SK-N-SH (cell line): ENCODE results near the gene MEF2D. TPM values are rescaled to one million over a fixed set of nuclear protein-coding genes. Genes with fewer than 3 reads are reported as not detected.

ENCODE experiments used
- CTCF ChIA-PET: fragments of 300-600, 350-600 bp; formaldehyde crosslinking; extraction: SDS; loops from one replicate; lab custom pipeline; 2021; lab: Yijun Ruan, JAX
- POLR2A ChIA-PET: fragments of 350-600 bp; sonication (Branson Sonifier 250); formaldehyde crosslinking; extraction: SDS; loops from one replicate; lab custom pipeline; 2020; ENCODE audit warnings: antibody characterized with exemption, inconsistent platforms; lab: Yijun Ruan, JAX
- DNase-seq: peaks from one replicate; pipeline ENCODE4 v3.0.0; 2012
- H2AFZ ChIP-seq: fragments of 200-600 bp; sonication (generic); 2 replicates; pipeline ENCODE4 v1.8.1; 2016; ENCODE audit warnings: antibody characterized with exemption, mild to moderate bottlenecking, low read depth
- H3F3A ChIP-seq: fragments of 200-600 bp; sonication (generic); replicated peaks from 2 replicates; pipeline ENCODE3; 2016; ENCODE audit warnings: antibody characterized with exemption, mild to moderate bottlenecking; ENCODE audit not compliant: insufficient read depth
- H3K27ac ChIP-seq, 2 experiments: fragments of 200-500 bp in 1 of 2; fragments of 200-600 bp in 1 of 2; sonication (Bioruptor generic) in 1 of 2; sonication (generic), shearing (Covaris generic) in 1 of 2; 2 replicates each; pipeline versions ENCODE4 v1.5.1 to v1.6.1; 2014 to 2016; ENCODE audit warnings: low read depth in 2 of 2, inconsistent platforms in 1 of 2, low read length in 1 of 2, mild to moderate bottlenecking in 1 of 2, mixed read lengths in 1 of 2
- H3K27me3 ChIP-seq: fragments of 200-600 bp; sonication (generic), shearing (Covaris generic); 2 replicates; pipeline ENCODE4 v1.6.1; 2016; ENCODE audit warnings: mixed run types; ENCODE audit not compliant: insufficient read depth
- H3K36me3 ChIP-seq, 2 experiments: fragments of 200-500 bp in 1 of 2; fragments of 200-600 bp in 1 of 2; sonication (Bioruptor generic) in 1 of 2; sonication (generic) in 1 of 2; replicated peaks in 1 of 2; 2 replicates each; pipeline versions ENCODE3 to v1.5.1; 2014 to 2016; ENCODE audit warnings: low read length in 1 of 2, mild to moderate bottlenecking in 1 of 2; ENCODE audit not compliant: insufficient read depth in 2 of 2, control insufficient read depth in 1 of 2
- H3K4me1 ChIP-seq, 2 experiments: fragments of 200-500 bp in 1 of 2; fragments of 200-600 bp in 1 of 2; sonication (Bioruptor generic) in 1 of 2; sonication (generic), shearing (Covaris generic) in 1 of 2; 2 replicates each; pipeline versions ENCODE4 v1.5.1 to v1.6.1; 2014 to 2016; ENCODE audit warnings: low read depth in 1 of 2, low read length in 1 of 2, mixed run types in 1 of 2; ENCODE audit not compliant: insufficient read depth in 2 of 2, control insufficient read depth in 1 of 2
- H3K4me2 ChIP-seq: fragments of 200-600 bp; sonication (generic), shearing (Covaris generic); 2 replicates; pipeline ENCODE4 v1.6.1; 2017; ENCODE audit warnings: mixed run types
- H3K4me3 ChIP-seq, 2 experiments: fragments of 200-500 bp in 1 of 2; fragments of 200-600 bp in 1 of 2; sonication (Bioruptor generic) in 1 of 2; sonication (generic), shearing (Covaris generic) in 1 of 2; 2 replicates each; pipeline versions ENCODE4 v1.5.1 to v1.8.1; 2014 to 2016; ENCODE audit warnings: low read depth in 2 of 2, inconsistent platforms in 1 of 2, low read length in 1 of 2, mild to moderate bottlenecking in 1 of 2, mixed read lengths in 1 of 2, moderate library complexity in 1 of 2
- H3K79me2 ChIP-seq: fragments of 200-600 bp; sonication (generic); 2 replicates; pipeline ENCODE4 v1.8.1; 2017; ENCODE audit warnings: mild to moderate bottlenecking; ENCODE audit not compliant: insufficient read depth
- H3K9ac ChIP-seq: fragments of 200-600 bp; sonication (generic); 2 replicates; pipeline ENCODE4 v1.6.1; 2017; ENCODE audit warnings: mixed run types
- H3K9me2 ChIP-seq: fragments of 200-600 bp; sonication (generic); 2 replicates; pipeline ENCODE4 v1.6.1; 2017; ENCODE audit warnings: mixed run types
- H3K9me3 ChIP-seq: fragments of 200-600 bp; sonication (generic); 2 replicates; pipeline ENCODE4 v1.6.1; 2017; ENCODE audit warnings: mixed run types, mild to moderate bottlenecking, moderate library complexity
- H4K20me1 ChIP-seq: fragments of 200-600 bp; sonication (generic); 2 replicates; pipeline ENCODE4 v1.6.1; 2017; ENCODE audit warnings: mild to moderate bottlenecking, mixed run types; ENCODE audit not compliant: insufficient read depth
- CHD2 ChIP-seq: fragments of 150-350 bp; IDR thresholded peaks from 2 replicates; pipeline ENCODE4 v1.6.1; 2018; ENCODE audit warnings: low read length; ENCODE audit not compliant: partially characterized antibody
- ELF1 ChIP-seq: IDR thresholded peaks from 2 replicates; pipeline ENCODE4 v1.4.0; 2012
- FOSL2 ChIP-seq: IDR thresholded peaks from 2 replicates; pipeline ENCODE4 v1.4.0; 2012; ENCODE audit warnings: low read depth, mild to moderate bottlenecking, moderate library complexity, borderline replicate concordance
- IRF3 ChIP-seq: fragments of 150-350 bp; IDR thresholded peaks from 2 replicates; pipeline ENCODE4 v1.6.1; 2016; ENCODE audit warnings: mild to moderate bottlenecking, low read depth, low read length
- JUND ChIP-seq: IDR thresholded peaks from 2 replicates; pipeline ENCODE4 v1.4.0; 2012
- MXI1 ChIP-seq: IDR thresholded peaks from 2 replicates; pipeline ENCODE4 v1.6.1; 2012; ENCODE audit warnings: mild to moderate bottlenecking, low read depth, low read length, improper control_type of control experiment
- RCOR1 ChIP-seq: fragments of 150-350 bp; IDR thresholded peaks from 2 replicates; pipeline ENCODE4 v1.6.1; 2017; ENCODE audit warnings: antibody characterized with exemption, low read length
- REST ChIP-seq: IDR thresholded peaks from 2 replicates; pipeline ENCODE4 v1.6.1; 2012; ENCODE audit warnings: mild to moderate bottlenecking, low read depth, low read length, moderate library complexity
- SIN3A ChIP-seq: IDR thresholded peaks from 2 replicates; pipeline ENCODE4 v1.6.1; 2012; ENCODE audit warnings: low read depth, mild to moderate bottlenecking, low read length, moderate library complexity, borderline replicate concordance
- SMC3 ChIP-seq: IDR thresholded peaks from 2 replicates; pipeline ENCODE4 v1.6.1; 2012; ENCODE audit warnings: low read depth, low read length, improper control_type of control experiment
- TEAD4 ChIP-seq: IDR thresholded peaks from 2 replicates; pipeline ENCODE4 v1.4.0; 2012; ENCODE audit warnings: mild to moderate bottlenecking, borderline replicate concordance; ENCODE audit not compliant: insufficient read depth
- USF1 ChIP-seq: IDR thresholded peaks from 2 replicates; pipeline ENCODE4 v1.4.0; 2012; ENCODE audit warnings: low read depth, borderline replicate concordance
- USF2 ChIP-seq: fragments of 150-350 bp; IDR thresholded peaks from 2 replicates; pipeline ENCODE4 v1.6.1; 2017; ENCODE audit warnings: antibody characterized with exemption, low read length, low read depth, borderline replicate concordance
- YY1 ChIP-seq: IDR thresholded peaks from 2 replicates; pipeline ENCODE4 v1.4.0; 2012; ENCODE audit warnings: low read depth, mild to moderate bottlenecking
- ZBTB33 ChIP-seq: IDR thresholded peaks from 2 replicates; pipeline ENCODE4 v1.4.0; 2012; ENCODE audit warnings: low read depth, borderline replicate concordance
- WGBS: methylation state at CpG from one replicate; pipeline ENCODE4 v1.1.6; 2017; ENCODE audit warnings: low lambda C conversion rate; 5-methylcytosine and 5-hydroxymethylcytosine counted together
- polyA plus RNA-seq, 3 experiments: library from polyadenylated mRNA; depleted of rRNA; stranded (reverse); fragments of >200 nt; gene quantifications; 2 replicates each; pipeline ENCODE4 v1.2.3, GENCODE V29; 2012

Gene MEF2D
- polyA plus RNA-seq, 1 of the 3 experiments (the other 2 are of a cell fraction), result 14.3 TPM

- H3K79me2 ChIP-seq, result no peaks in the 10 kb centered on the region
- H3F3A ChIP-seq, result peaks cover 20% of the 10 kb centered on the region
- H3K9me2 ChIP-seq, result no peaks in the 10 kb centered on the region
- H3K9ac ChIP-seq, result no peak overlapping the region
- no peak overlapping the region for H3K27ac ChIP-seq
- H4K20me1 ChIP-seq, result no peaks in the 10 kb centered on the region
- 88% methylated on average over 3 of the region's 3 CpGs for WGBS
- peaks cover 0 to 12% of the 10 kb centered on the region in 2 experiments; a peak in 1 of 4 replicates for H3K4me1 ChIP-seq
- H2AFZ ChIP-seq, result no peak overlapping the region
- no peak for TF ChIP-seq YY1
- TF ChIP-seq ELF1, result no peak
- no peak for TF ChIP-seq USF2
- no peak for TF ChIP-seq CHD2
- no peak for TF ChIP-seq SIN3A
- TF ChIP-seq REST, result no peak
- TF ChIP-seq IRF3, result no peak
- no peak for TF ChIP-seq MXI1
- no peak for TF ChIP-seq USF1
- no peak for TF ChIP-seq RCOR1
- TF ChIP-seq SMC3, result no peak
- no peak for TF ChIP-seq ZBTB33
- TF ChIP-seq FOSL2, result no peak
- no peak for TF ChIP-seq TEAD4
- TF ChIP-seq JUND, result no peak
- TF ChIP-seq, all 33 proteins: peak for 0
- Histone ChIP-seq H3K4me2 (no peak overlapping the region), H3K27me3 (no peaks in the 10 kb centered on the region), H3K36me3 (peaks cover 11 to 13% of the 10 kb centered on the region in 2 experiments), H3K4me3 (no peak overlapping the region), H3K9me3 (no peaks in the 10 kb centered on the region)
- ChIA-PET CTCF (interaction anchor here (0.9 to 2.9 kb wide), 5 partner anchors 11 to 165 kb away, joined by 3 to 15 read pairs (median 9); no protein-coding TSS in a partner anchor), POLR2A (no interaction called here)
- DNase-seq, result no peak
Observed at GRCh38 chr1:156524481-156524869, 23.9 kb upstream of the MEF2D start.
